K562 (cell line): ENCODE data around the gene GET4. TPM values are rescaled to one million over a fixed set of nuclear protein-coding genes. Genes with fewer than 3 reads are reported as not detected.

ENCODE experiments used
- CHD1 ChIP-seq: fragments of 200-600 bp; sonication (generic); IDR thresholded peaks from one replicate; pipeline ENCODE4 v1.6.1; 2012; ENCODE audit warnings: mild to moderate bottlenecking, moderate library complexity, low read length, inconsistent platforms
- ELF4 ChIP-seq: fragments of 450-650 bp; formaldehyde crosslinking; IDR thresholded peaks from 2 replicates; pipeline ENCODE4 v1.4.0; 2022; ENCODE audit warnings: missing genetic modification characterization
- EWSR1 ChIP-seq: fragments of 450-650 bp; IDR thresholded peaks from 2 replicates; pipeline ENCODE4 v1.6.1; 2018; ENCODE audit warnings: borderline replicate concordance, mild to moderate bottlenecking, low read depth, moderate library complexity; ENCODE audit not compliant: partially characterized antibody
- HDAC1 ChIP-seq, 2 experiments: fragments of 450-650 bp; IDR thresholded peaks; 2 replicates each; pipeline ENCODE4 v1.6.1; 2016 to 2017; ENCODE audit warnings: inconsistent platforms in 1 of 2, mild to moderate bottlenecking in 1 of 2, moderate library complexity in 1 of 2
- LARP7 ChIP-seq: fragments of 450-650 bp; IDR thresholded peaks from 2 replicates; pipeline ENCODE4 v1.6.1; 2016
- MAZ ChIP-seq, 2 experiments: fragments of 450-650 bp in 1 of 2; sonication (generic) in 1 of 2; formaldehyde crosslinking; IDR thresholded peaks in 1 of 2; conservative IDR thresholded peaks in 1 of 2; 2 replicates each; pipeline versions ENCODE4 v1.4.0 to v1.5.0; 2020; ENCODE audit warnings: mild to moderate bottlenecking in 1 of 2, missing genetic modification reagents in 1 of 2
- NFRKB ChIP-seq: fragments of 450-650 bp; IDR thresholded peaks from 2 replicates; pipeline ENCODE4 v1.6.1; 2016; ENCODE audit warnings: low read depth
- OTX1 ChIP-seq: fragments of 450-650 bp; formaldehyde crosslinking; IDR thresholded peaks from 2 replicates; pipeline ENCODE4 v1.4.0; 2022; ENCODE audit warnings: mild to moderate bottlenecking
- PHB2 ChIP-seq: fragments of 450-650 bp; IDR thresholded peaks from 2 replicates; pipeline ENCODE4 v1.6.1; 2017; ENCODE audit warnings: low read depth
- PHF8 ChIP-seq: fragments of 200-600 bp; sonication (generic); IDR thresholded peaks from 2 replicates; pipeline ENCODE4 v1.6.1; 2012; ENCODE audit warnings: mixed run types, mild to moderate bottlenecking, inconsistent platforms, low read length, moderate library complexity, borderline replicate concordance
- PHTF2 ChIP-seq: fragments of 250-450 bp; sonication (Bioruptor Pico); IDR thresholded peaks from 2 replicates; pipeline ENCODE4 v1.5.0; 2021; ENCODE audit warnings: mild to moderate bottlenecking
- POLR2A ChIP-seq: fragments of 450-650 bp; conservative IDR thresholded peaks from 2 replicates; pipeline ENCODE4 v1.6.1; 2016
- SIN3A ChIP-seq, 2 experiments: fragments of 150-350 bp in 1 of 2; IDR thresholded peaks; 2 replicates each; pipeline ENCODE4 v1.6.1; 2011 to 2016; ENCODE audit warnings: borderline replicate concordance in 2 of 2, low read depth in 2 of 2, low read length in 2 of 2, mild to moderate bottlenecking in 2 of 2, moderate library complexity in 2 of 2; ENCODE audit not compliant: control insufficient read depth in 1 of 2
- TOE1 ChIP-seq, 2 experiments: fragments of 450-650 bp in 1 of 2; sonication (generic) in 1 of 2; formaldehyde crosslinking in 1 of 2; IDR thresholded peaks; 2 replicates each; pipeline versions ENCODE4 v1.7.1 to v1.8.0; 2016 to 2022; ENCODE audit warnings: borderline replicate concordance in 2 of 2, mild to moderate bottlenecking in 2 of 2, antibody characterized with exemption in 1 of 2, inconsistent platforms in 1 of 2, low read depth in 1 of 2, missing genetic modification reagents in 1 of 2, moderate library complexity in 1 of 2
- TRIM24 ChIP-seq, 2 experiments: fragments of 450-650 bp; IDR thresholded peaks; 2 replicates each; pipeline ENCODE4 v1.6.1; 2016
- ZBTB17 ChIP-seq: fragments of 450-650 bp; formaldehyde crosslinking; IDR thresholded peaks from 2 replicates; pipeline ENCODE4 v1.4.0; 2020; ENCODE audit warnings: mild to moderate bottlenecking
- ZEB2 ChIP-seq: fragments of 450-650 bp; IDR thresholded peaks from 2 replicates; pipeline ENCODE4 v1.6.1; 2016
- ZNF134 ChIP-seq: fragments of 250-450 bp; sonication (Bioruptor Pico); conservative IDR thresholded peaks from 2 replicates; pipeline ENCODE4 v1.4.0; 2020
- ZNF263 ChIP-seq: sonication (generic); formaldehyde crosslinking; IDR thresholded peaks from 2 replicates; pipeline ENCODE4 v1.8.0; 2022; ENCODE audit warnings: mild to moderate bottlenecking, missing genetic modification reagents, borderline replicate concordance
- polyA plus RNA-seq, 8 experiments: library from polyadenylated mRNA; depleted of rRNA in 4 of 8; stranded (reverse) in 5 of 8; unstranded in 3 of 8; fragments of >200 nt; fragmentation: Nextera tagmentation in 2 of 8; fragmentation: Illumina TruSeq in 1 of 8; extraction: Ambion mirVana in 2 of 8; extraction: Trizol in 1 of 8; gene quantifications; 2 replicates each; pipeline versions ENCODE4 v1.2.1 to v1.2.3, GENCODE V29; 2011 to 2014; ENCODE audit warnings: inconsistent platforms in 1 of 8, missing spikeins in 1 of 8
- total RNA-seq, 7 experiments: library from RNA; depleted of rRNA in 6 of 7; stranded (reverse); fragments of >200 nt in 6 of 7; fragmentation: Illumina TruSeq in 2 of 7; extraction: Trizol in 2 of 7; gene quantifications; 2 replicates each; pipeline versions ENCODE4 v1.2.1 to v1.2.3, GENCODE V29; 2011 to 2021; ENCODE audit warnings: low replicate concordance in 1 of 7
- TF ChIP-seq, protein P1 (sequence below): fragments of 450-650 bp; formaldehyde crosslinking; IDR thresholded peaks from 2 replicates; pipeline ENCODE4 v1.4.0; 2022; ENCODE audit warnings: missing genetic modification characterization
- TF ChIP-seq, protein P2 (sequence below): fragments of 450-650 bp; IDR thresholded peaks from 2 replicates; pipeline ENCODE4 v1.6.1; 2016; ENCODE audit warnings: borderline replicate concordance
- TF ChIP-seq, protein P3 (sequence below): sonication (generic); formaldehyde crosslinking; IDR thresholded peaks from 2 replicates; pipeline ENCODE4 v1.8.0; 2022; ENCODE audit warnings: mild to moderate bottlenecking, missing genetic modification reagents
- TF ChIP-seq, protein P4 (sequence below): fragments of 450-650 bp; IDR thresholded peaks from 2 replicates; pipeline ENCODE4 v1.6.1; 2016; ENCODE audit warnings: antibody characterized with exemption

The GET4 gene
- total and polyA plus RNA-seq, 9 of the 15 experiments (the other 6 are each of a cell fraction or from before 2014, with no cell fraction given) = 0.99 to 122 (median 40.4) TPM

DNA sequence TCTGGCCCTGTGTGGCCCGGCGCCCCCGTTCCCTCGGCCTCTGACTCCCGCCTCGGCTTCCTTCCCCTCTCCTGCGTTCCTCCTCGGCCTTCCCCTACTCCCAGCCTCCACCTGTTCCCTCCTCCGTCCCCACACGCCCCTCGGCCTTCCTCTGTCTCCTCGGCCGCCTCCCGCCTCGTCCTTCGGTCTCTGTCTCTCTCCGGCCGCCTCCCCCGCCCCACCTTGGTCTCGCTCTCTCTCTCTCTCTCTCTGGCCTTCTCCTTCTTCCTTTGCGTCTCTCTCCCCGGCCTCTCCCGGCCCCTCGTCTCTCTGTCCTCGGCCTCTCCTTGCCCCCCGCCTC is 588 bp downstream of the GET4 start (continued):
- TF ChIP-seq, protein P1, sequence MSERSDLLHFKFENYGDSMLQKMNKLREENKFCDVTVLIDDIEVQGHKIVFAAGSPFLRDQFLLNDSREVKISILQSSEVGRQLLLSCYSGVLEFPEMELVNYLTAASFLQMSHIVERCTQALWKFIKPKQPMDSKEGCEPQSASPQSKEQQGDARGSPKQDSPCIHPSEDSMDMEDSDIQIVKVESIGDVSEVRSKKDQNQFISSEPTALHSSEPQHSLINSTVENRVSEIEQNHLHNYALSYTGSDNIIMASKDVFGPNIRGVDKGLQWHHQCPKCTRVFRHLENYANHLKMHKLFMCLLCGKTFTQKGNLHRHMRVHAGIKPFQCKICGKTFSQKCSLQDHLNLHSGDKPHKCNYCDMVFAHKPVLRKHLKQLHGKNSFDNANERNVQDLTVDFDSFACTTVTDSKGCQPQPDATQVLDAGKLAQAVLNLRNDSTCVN = peak; percentile 93
- TF ChIP-seq NFRKB (0 out of 2 replicates have a peak, but pooled peaks have one; percentile 75), TOE1 (IDR thresholded peaks at IDR 0.05; ENCODE audit: borderline replicate concordance) (peak; percentile 53; the same call in 1 of the 2 replicates), TOE1 (CRISPR knock-in tag; IDR thresholded peaks at IDR 0.05; ENCODE audit: borderline replicate concordance, low read depth) (no peak), EWSR1 (no peak), LARP7 (peak; percentile 32; the same call in 1 of the 2 replicates), OTX1 (CRISPR knock-in tag) (peak; percentile 70; the same call in 1 of the 2 replicates), CHD1 (no peak), MAZ (CRISPR knock-in tag; conservative IDR thresholded peaks at IDR 0.05 in 1 of 2, IDR thresholded peaks at IDR 0.05 in 1 of 2) (peak; percentile 5 to 40; a peak in 2 of 4 replicates), ZEB2 (no peak), PHB2 (peak; percentile 56; the same call in 1 of the 2 replicates), HDAC1 (IDR thresholded peaks at IDR 0.05) (peak in 1 of 2 experiments; percentile 54; a peak in 2 of 4 replicates), POLR2A (peak; percentile 76), PHTF2 (CRISPR knock-in tag) (no peak), PHF8 (peak; percentile 57; the same call in 1 of the 2 replicates), ZNF263 (CRISPR knock-in tag) (peak; percentile 50; the same call in 1 of the 2 replicates), ELF4 (CRISPR knock-in tag) (peak; percentile 94), SIN3A (IDR thresholded peaks at IDR 0.05; ENCODE audit: borderline replicate concordance in 2 of 2, control insufficient read depth in 1 of 2, low read depth in 2 of 2, low read length in 2 of 2) (peak in 1 of 2 experiments; percentile 50; a peak in 1 of 4 replicates), TRIM24 (IDR thresholded peaks at IDR 0.05) (0 out of 4 replicates have a peak, but pooled peaks of 1 of the 2 experiments have one; percentile 2), ZNF134 (CRISPR knock-in tag) (no peak), ZBTB17 (CRISPR knock-in tag) (0 out of 2 replicates have a peak, but pooled peaks have one; percentile 0)
- TF ChIP-seq, protein P2, sequence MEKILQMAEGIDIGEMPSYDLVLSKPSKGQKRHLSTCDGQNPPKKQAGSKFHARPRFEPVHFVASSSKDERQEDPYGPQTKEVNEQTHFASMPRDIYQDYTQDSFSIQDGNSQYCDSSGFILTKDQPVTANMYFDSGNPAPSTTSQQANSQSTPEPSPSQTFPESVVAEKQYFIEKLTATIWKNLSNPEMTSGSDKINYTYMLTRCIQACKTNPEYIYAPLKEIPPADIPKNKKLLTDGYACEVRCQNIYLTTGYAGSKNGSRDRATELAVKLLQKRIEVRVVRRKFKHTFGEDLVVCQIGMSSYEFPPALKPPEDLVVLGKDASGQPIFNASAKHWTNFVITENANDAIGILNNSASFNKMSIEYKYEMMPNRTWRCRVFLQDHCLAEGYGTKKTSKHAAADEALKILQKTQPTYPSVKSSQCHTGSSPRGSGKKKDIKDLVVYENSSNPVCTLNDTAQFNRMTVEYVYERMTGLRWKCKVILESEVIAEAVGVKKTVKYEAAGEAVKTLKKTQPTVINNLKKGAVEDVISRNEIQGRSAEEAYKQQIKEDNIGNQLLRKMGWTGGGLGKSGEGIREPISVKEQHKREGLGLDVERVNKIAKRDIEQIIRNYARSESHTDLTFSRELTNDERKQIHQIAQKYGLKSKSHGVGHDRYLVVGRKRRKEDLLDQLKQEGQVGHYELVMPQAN = peak; percentile 75
- TF ChIP-seq, protein P3, sequence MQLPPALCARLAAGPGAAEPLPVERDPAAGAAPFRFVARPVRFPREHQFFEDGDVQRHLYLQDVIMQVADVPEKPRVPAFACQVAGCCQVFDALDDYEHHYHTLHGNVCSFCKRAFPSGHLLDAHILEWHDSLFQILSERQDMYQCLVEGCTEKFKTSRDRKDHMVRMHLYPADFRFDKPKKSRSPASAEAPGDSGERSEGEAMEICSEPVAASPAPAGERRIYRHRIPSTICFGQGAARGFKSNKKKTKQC (CRISPR knock-in tag) = 0 out of 2 replicates have a peak, but pooled peaks have one; percentile 28
- TF ChIP-seq, protein P4, sequence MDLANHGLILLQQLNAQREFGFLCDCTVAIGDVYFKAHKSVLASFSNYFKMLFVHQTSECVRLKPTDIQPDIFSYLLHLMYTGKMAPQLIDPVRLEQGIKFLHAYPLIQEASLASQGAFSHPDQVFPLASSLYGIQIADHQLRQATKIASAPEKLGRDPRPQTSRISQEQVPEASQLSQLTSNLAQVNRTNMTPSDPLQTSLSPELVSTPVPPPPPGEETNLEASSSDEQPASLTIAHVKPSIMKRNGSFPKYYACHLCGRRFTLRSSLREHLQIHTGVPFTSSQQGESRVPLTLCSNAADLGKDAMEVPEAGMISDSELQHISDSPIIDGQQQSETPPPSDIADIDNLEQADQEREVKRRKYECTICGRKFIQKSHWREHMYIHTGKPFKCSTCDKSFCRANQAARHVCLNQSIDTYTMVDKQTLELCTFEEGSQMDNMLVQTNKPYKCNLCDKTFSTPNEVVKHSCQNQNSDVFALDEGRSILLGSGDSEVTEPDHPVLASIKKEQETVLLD = peak; percentile 25; the same call in 1 of the 2 replicates
